ENCODE measurements around the gene TWIST2.

DNA sequence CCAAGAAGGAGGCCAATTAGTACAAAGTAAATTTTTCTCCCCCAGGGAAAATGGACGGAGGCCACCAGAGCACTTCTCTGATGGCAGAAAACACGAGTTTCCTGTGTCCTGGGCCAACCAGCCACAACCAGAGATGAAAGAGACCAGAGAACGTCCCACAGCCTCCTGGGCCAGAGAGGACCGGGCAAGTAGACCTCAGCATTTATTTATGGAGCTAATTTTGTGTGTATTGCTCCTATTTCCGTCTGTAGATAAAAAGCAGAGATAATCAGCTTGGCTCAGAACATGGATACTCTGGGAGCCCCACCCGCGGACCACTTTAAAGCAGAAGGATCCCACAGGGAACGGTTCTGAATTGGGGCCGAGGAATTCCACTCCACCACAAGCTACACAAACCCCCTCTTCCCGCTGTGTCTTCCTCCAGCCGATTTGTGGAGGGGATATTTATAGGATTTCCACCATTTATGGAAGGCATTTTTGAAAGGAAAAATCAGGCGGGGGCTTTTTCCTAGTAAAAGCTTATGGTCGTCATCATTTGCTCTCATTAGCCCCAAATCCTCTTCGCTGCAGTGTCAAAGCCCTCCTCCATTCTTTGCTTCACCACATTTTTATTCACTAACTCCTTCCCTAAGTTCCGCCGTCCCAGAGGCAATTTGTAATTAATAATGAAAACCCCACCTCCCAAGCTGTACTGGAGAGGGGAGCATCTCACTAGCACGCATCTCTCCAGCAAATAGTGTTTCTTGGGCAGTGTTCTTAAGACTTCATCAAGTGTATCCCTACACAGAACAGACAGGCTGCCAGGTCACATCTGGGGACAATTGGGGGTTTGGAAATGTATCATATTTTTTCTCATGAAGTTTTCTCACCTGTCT lies 43.7 kb upstream of the TWIST2 start:
- no peak for TF ChIP-seq FOXK1 (CRISPR knock-in tag; IDR thresholded peaks at IDR 0.05; ENCODE audit: borderline replicate concordance)
- TF ChIP-seq, protein P1, sequence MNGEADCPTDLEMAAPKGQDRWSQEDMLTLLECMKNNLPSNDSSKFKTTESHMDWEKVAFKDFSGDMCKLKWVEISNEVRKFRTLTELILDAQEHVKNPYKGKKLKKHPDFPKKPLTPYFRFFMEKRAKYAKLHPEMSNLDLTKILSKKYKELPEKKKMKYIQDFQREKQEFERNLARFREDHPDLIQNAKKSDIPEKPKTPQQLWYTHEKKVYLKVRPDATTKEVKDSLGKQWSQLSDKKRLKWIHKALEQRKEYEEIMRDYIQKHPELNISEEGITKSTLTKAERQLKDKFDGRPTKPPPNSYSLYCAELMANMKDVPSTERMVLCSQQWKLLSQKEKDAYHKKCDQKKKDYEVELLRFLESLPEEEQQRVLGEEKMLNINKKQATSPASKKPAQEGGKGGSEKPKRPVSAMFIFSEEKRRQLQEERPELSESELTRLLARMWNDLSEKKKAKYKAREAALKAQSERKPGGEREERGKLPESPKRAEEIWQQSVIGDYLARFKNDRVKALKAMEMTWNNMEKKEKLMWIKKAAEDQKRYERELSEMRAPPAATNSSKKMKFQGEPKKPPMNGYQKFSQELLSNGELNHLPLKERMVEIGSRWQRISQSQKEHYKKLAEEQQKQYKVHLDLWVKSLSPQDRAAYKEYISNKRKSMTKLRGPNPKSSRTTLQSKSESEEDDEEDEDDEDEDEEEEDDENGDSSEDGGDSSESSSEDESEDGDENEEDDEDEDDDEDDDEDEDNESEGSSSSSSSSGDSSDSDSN (IDR thresholded peaks at IDR 0.05; ENCODE audit: borderline replicate concordance in 1 of 2, low read depth in 2 of 2, low read length in 2 of 2): no peak
- TF ChIP-seq ELF4 (CRISPR knock-in tag; IDR thresholded peaks at IDR 0.05): no peak
- no peak for TF ChIP-seq WHSC1 (IDR thresholded peaks at IDR 0.05; ENCODE audit: low read length)
- no peak for TF ChIP-seq ZNF217 (CRISPR knock-in tag; IDR thresholded peaks at IDR 0.05)
- no peak for TF ChIP-seq ZNF3 (CRISPR knock-in tag; IDR thresholded peaks at IDR 0.05)
- TF ChIP-seq, protein P2, sequence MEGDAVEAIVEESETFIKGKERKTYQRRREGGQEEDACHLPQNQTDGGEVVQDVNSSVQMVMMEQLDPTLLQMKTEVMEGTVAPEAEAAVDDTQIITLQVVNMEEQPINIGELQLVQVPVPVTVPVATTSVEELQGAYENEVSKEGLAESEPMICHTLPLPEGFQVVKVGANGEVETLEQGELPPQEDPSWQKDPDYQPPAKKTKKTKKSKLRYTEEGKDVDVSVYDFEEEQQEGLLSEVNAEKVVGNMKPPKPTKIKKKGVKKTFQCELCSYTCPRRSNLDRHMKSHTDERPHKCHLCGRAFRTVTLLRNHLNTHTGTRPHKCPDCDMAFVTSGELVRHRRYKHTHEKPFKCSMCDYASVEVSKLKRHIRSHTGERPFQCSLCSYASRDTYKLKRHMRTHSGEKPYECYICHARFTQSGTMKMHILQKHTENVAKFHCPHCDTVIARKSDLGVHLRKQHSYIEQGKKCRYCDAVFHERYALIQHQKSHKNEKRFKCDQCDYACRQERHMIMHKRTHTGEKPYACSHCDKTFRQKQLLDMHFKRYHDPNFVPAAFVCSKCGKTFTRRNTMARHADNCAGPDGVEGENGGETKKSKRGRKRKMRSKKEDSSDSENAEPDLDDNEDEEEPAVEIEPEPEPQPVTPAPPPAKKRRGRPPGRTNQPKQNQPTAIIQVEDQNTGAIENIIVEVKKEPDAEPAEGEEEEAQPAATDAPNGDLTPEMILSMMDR (IDR thresholded peaks at IDR 0.05 in 2 of 3, conservative IDR thresholded peaks at IDR 0.05 in 1 of 3; ENCODE audit: insufficient read depth in 2 of 3, low read depth in 1 of 3, low read length in 3 of 3): no peak
- no peak for TF ChIP-seq RFX5 (IDR thresholded peaks at IDR 0.05; ENCODE audit: low read depth, low read length)
- TF ChIP-seq ATF7 (IDR thresholded peaks at IDR 0.05): no peak
- no peak for TF ChIP-seq HDGF (IDR thresholded peaks at IDR 0.05)
- TF ChIP-seq CHD2 (IDR thresholded peaks at IDR 0.05; ENCODE audit: low read depth, low read length): no peak
- TF ChIP-seq FOXM1 (IDR thresholded peaks at IDR 0.05; ENCODE audit: low read depth): no peak
- no peak for TF ChIP-seq FOXM1 (CRISPR knock-in tag; IDR thresholded peaks at IDR 0.05; ENCODE audit: low read depth)

Measured in K562 (cell line).